Renal pelvis (tissue), 4 donors: Measurements from ENCODE around the gene LRRC18. TPM values are rescaled to one million over a fixed set of nuclear protein-coding genes. Genes with fewer than 3 reads are reported as not detected.

ENCODE experiments used
- DNase-seq: peaks from one replicate; pipeline ENCODE4 v3.0.0-alpha.2; 2013
- polyA plus RNA-seq, 3 donors: library from polyadenylated mRNA; unstranded; fragments of 120-200 nt; gene quantifications; one replicate each; pipeline ENCODE4 v1.2.1, GENCODE V29; 2013; ENCODE audit not compliant: insufficient read length in 3 of 3

The LRRC18 gene
- polyA plus RNA-seq, 3 donors: 0.06 TPM; not detected in 2

DNA sequence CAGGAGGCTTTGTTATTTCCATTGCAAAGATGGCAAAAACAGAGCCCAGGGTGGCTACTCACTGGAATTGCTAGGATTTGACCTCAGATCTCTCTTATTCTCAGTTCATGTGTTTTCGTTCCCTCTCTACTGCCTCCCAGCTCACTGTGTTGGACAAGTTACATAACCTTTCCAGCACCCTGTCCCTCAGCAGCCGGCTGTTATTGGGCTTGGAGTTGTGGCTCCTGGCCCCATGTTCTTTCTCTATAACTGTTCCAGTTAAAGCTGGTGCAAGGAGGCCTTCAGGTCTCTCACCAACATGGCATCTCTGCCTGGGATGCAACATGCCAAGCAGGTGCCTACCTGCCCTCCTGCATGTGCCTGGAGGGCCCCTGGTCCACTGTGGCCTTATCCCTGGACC, 56.8 kb downstream of the LRRC18 start:
- DNase-seq: no peak

GRCh38 chr10:48881937-48882336, 57.7 kb downstream of the LRRC18 start:
- DNase-seq: no peak

DNA sequence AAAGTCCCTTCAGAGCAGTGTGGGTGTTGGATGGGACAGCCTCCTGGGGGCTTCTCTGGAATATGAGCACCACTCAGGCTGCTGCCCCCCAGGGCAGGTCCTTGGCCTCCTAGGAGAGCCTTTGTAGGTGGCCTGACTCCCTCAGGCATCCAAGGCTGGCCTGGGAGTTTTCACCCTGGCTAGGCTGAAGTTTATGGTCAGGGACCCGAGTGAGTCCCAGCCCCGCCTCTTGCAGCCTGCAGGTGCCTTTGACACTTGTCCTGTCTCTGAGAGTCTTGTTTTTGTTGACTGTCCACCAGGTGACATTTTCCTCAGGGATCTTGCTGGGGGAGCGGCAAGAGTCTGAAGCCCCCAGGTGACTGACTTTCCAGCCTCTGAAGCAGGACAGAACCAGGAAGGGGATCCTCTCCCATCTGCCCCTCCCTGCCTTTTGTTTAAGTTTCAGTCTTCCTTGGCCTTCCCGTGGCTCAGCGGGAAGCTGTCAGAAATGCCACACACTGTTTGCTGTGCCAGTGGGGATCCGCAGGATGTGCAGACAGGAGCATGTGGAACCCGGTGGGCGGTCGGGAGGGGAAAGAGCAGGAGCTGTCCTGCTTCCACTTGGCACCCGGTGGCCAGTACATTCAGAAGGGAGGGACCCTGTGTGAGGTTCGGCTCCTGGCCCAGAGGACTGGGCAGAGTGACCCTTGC, 59.5 kb downstream of the LRRC18 start:
- no peak for DNase-seq

- no peak for DNase-seq
These were observed 60.2 kb downstream of the LRRC18 start for GRCh38 chr10:48879451-48879850.

DNA sequence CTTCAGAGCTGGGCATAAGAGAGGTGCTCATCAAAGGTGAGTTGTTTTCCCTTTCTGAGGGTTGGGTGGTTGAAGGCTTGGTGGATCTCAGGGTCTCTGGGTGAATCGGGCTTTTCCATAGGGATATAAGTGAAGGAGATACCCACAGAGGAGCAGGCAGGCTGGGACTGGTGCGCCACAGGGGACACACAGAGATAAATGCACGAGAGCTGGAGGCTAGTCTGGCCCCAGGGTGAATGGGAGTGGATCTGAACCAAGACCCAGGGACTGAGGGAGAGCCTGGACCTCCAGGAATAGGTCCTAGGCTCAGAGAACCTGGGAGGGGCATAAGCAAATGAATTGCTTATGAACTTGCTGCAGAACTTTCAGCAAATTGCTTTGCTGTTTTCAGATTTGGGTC, 61.5 kb downstream of the LRRC18 start:
- DNase-seq: no peak

GRCh38 chr10:48872234-48872633, 67.4 kb downstream of the LRRC18 start:
- DNase-seq: no peak

Other genes starting within 250 kb of the LRRC18 start
- 10 to 100 TPM; 12.2 to 13.4 (median 12.6) TPM for gene VSTM4, start 175.7 kb upstream of the LRRC18 start, polyA plus RNA-seq
- gene FAM170B, start 194.2 kb upstream of the LRRC18 start, polyA plus RNA-seq: not detected
- gene TMEM273, start 248.6 kb upstream of the LRRC18 start, polyA plus RNA-seq: 1 to 10 TPM; 2.2 to 3.0 (median 2.5) TPM